DLD1 (cell line): Measurements from ENCODE around the gene CHSY3.

Experiments used
- in situ Hi-C: cut with HindIII; loops from 2 replicates; pipeline ENCODE4 v1.10.0; 2017; ENCODE audit warnings: low sequenced_read_pairs

CHSY3 gene

GRCh38 chr5:130021000-130021399 lies 116.7 kb downstream of the CHSY3 start:
- in situ Hi-C loops: no loop called here

GRCh38 chr5:130021876-130022275 lies 117.6 kb downstream of the CHSY3 start:
- in situ Hi-C loops: no loop called here

DNA sequence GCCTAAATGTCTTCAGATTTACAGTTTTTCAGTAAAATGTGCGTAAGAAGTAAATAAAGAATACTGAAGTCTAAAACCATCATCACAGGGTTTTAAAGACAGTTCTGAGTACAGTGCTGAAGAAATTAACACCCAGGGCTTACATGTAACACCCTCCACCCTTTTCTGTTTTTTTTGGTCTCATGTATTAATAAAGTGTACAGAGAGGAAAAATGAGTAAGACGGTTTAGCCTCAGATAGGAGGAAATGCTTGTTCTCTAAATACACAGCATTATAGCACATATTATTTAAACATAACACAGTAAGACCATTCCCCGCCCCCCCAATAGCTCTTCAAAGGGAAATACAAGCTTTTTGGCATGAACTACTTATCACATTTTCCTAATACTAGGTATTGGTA lies 119.3 kb downstream of the CHSY3 start:
- in situ Hi-C loops: no loop called here

DNA sequence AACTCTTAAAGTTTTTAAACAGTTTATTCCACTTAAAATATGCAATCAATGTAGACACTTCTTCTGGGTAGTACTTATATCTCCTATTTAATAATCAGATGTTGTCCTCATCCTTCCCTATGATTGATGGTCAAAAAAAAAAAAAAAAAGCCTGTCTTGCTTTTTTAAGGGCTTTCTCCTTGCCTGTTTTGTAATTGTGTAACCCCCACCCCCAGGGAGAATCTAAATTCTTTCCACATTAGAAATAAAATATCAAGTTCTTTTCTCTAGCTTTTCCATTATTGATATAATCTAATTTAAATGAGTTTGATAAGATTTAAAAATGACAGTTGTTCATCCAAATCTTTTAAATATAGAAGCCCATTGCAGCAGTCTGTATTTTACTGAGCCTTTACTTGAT lies 119.7 kb downstream of the CHSY3 start:
- in situ Hi-C loops: no loop called here

- in situ Hi-C loops: no loop called here
These were observed 121.2 kb downstream of the CHSY3 start for GRCh38 chr5:130025511-130025910.

DNA sequence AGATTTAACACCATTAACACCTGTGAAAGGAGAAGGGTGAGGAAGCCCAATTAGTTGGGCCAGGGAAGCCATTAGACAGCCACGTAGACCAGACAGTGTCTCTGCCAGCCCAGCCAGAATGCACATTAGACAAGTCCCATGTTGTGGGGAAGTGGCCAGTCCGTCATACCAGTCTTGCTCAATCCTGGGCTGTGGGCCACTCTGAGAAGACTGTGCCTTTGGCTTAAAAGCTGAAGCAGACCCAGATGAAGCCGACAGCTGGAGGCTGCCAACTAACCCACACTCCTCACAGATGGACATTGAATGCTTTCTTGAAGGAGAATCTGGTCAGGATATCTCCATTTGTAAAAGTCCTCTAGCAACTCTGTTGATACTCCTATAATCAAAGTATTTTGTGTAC lies 128.5 kb downstream of the CHSY3 start:
- in situ Hi-C loops: no loop called here

- in situ Hi-C loops: no loop called here
These were observed 130.4 kb downstream of the CHSY3 start for GRCh38 chr5:130034566-130035210.

- in situ Hi-C loops: no loop called here
These were observed 131.1 kb downstream of the CHSY3 start for GRCh38 chr5:130035388-130035787.

- in situ Hi-C loops: no loop called here
These were observed 133.6 kb downstream of the CHSY3 start for GRCh38 chr5:130037905-130038304.

DNA sequence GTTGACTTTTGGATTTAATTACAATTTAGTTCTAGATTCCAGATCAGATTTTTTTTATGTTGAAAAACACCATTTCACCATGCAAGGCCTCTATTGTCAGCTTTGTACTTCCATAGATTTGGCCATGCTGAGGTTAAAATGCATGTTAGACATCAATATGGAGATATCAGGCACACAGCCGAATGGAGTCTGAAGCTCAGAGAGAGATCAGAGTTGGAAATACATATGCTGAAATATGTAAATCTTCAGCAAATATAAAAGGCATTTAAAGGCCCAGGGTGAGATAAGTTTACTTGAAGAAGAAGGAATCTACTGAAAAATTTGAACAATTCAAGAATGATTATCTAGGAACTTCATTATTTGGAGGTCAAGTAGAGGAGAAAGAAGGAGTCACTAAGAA lies 139.6 kb downstream of the CHSY3 start:
- in situ Hi-C loops: no loop called here

DNA sequence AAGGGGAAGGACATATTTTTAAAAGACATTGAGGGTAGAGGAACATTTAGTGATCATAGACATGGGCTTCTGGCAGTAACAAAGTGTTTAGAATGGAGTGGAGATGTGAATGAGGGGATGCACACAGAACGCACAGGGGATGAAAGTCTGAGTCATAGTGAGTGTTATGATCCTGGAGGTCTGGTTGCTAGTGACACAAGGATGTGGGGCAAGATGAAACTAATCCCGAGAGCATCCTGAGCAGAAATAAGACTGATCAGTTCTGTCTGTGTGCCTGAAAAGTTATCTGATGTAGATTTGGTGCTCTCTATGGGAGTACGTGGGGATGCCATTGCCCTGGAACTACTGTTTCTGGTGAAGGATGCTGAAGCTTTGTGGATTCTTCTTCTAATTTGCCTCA lies 141.1 kb downstream of the CHSY3 start:
- in situ Hi-C loops: no loop called here

GRCh38 chr5:130050585-130050984 lies 146.3 kb downstream of the CHSY3 start:
- in situ Hi-C loops: no loop called here

DNA sequence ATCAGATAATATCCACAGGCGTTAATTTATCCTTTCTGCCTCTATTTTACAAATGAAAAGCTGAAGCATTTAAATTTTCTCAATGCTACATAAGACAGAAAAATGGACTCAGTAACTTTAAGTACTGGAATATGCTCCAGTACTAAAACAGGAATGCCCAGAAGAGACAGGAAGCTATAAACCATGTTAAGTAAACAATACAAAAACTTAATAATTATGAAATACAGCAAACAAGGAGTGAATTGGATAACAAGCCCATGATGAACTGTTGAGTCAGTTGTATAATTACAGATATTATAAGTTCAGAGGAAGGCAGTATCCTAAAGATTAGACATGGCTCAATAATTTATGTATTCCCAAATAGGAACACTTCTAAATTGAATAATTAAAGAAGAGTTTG lies 148.5 kb downstream of the CHSY3 start:
- in situ Hi-C loops: no loop called here

DNA sequence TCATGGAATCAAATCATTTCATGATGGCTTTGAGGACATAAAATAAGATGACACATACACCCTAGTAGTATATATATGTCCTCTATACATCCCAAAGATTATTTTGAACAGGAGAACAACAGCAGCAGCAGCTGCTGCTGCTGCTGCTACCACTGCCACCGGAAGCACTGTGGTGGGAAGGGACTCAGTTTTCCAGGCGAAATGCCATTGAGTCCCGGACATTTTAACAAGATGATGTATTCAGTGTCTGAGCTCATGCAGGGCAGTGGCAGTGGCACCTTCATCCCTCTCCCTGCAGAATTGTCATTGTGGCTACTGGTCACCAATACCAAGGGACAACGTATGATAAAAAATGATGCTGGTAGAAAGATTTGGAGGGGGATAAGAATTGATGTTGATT lies 151.3 kb downstream of the CHSY3 start:
- in situ Hi-C loops: no loop called here

DNA sequence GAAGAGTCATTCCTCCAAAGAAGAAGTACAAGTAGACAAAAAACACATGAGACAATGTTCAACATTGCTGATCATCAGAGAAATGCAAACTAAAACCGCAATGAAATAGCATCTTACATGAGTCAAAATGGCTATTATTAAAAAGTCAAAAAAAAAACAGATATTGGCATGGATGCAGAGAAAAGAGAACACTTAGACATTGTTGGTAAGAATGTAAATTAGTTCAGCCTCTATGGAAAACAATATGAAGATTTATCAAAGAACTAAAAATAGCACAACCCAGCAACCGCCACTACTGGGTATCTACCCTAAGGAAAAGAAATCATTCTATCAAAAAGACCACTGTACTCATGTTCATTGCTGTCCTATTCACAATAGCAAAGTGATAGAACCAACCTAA lies 157.5 kb downstream of the CHSY3 start:
- in situ Hi-C loops: no loop called here

DNA sequence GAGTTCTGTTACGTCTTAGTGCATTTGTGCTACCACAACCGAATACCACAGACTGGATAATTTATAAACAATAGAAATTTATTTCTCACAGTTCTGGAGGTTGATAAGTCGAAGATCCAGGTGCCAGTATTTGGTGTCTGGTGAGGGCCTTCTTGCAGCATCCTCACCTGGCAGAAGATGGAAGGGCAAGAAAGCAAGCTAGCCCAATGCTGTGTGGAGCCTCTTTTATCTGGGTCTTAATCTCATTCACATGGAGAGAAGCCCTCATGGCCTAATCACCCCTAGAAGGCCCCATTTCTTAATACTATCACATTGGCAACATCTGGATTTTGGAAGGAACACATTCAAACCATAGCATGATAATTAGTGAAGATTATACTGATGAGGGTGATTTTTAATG lies 159.3 kb downstream of the CHSY3 start:
- in situ Hi-C loops: no loop called here

- in situ Hi-C loops: no loop called here
These were observed 160.2 kb downstream of the CHSY3 start for GRCh38 chr5:130064484-130064883.

- in situ Hi-C loops: no loop called here
These were observed 161.4 kb downstream of the CHSY3 start for GRCh38 chr5:130065617-130066016.

- in situ Hi-C loops: no loop called here
These were observed 162.4 kb downstream of the CHSY3 start for GRCh38 chr5:130066644-130067043.

DNA sequence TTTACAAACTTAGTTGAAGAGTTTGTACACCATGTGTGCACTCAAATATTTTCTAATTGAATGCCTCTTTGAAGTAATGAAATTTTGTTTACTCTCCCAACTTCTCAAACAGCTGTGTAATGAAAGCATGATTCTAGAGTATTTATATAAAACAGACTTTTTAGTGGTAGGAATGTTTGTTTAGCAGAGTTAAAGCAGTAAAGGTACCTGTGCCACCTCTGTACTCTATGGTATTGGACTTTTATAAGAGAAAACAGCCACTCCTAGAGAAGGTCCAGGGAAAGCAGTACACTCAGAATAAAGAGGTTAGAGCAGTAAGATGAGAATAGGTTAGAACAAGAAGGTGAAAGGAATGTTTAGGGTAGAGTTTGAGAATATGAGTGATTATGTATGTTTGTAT lies 163.1 kb downstream of the CHSY3 start:
- in situ Hi-C loops: no loop called here

DNA sequence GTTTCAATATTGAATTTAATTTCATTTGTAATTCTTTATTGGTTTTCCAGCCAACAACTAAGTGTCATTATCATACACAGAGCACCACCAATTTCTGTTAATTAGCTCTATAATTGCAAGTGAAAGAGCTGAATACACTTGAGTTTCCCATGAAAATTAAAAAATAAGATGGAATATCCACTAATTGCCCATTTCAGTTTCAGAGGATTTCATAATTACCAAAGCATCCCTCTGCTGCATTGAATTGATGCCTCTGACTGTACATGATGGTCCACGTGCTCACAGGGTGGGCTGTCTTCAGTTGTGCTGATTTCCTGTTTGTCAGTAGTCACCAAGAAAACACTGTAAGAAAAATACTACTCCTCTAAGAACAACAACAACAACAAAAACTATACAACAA lies 163.8 kb downstream of the CHSY3 start:
- in situ Hi-C loops: no loop called here

DNA sequence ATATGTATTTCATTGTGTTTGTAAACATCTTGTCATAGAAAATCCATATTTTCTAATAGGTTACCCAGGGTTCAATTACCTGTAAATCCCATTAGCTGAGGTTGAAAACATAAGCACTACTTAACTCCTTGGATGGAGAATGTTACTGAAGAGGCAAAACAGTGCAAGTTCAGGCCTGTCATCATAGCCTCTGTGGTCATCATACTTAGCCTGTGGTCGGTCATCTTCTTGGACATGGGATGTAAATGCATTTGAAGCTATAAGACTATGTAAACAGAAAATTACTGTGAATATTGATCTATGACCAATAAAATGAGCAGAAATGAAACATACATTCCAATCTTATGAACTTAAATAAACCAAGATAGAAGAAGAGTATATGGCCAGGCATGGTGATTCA lies 164.7 kb downstream of the CHSY3 start:
- in situ Hi-C loops: no loop called here

DNA sequence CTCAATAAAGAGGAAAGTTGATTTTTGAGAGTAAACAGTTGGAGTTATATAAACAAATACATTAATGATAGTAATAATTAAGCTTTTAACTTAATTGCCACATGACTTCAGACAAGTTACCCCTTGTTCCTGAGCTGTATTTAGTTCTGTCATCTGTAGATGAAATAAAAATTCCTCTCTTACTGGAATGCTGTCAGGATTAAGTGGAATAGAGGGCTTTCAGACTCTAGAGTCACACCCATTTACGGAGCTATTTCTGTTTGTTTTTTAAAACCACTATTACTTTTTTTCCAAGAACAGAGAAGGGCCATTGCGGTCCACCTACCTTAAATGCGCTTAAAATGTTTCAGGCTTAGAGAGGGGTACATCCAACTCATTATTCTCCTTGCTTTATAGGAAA lies 170.6 kb downstream of the CHSY3 start:
- in situ Hi-C loops: no loop called here
